ENCODE data around the gene THAP5. TPM values are rescaled to one million over a fixed set of nuclear protein-coding genes. Genes with fewer than 3 reads are reported as not detected.
"Not testable (repeated sequence)": the region's sequence is repeated elsewhere in the genome, so short reads cannot be mapped to it uniquely, and the experiment has no call there.

Gene THAP5
- polyA plus RNA-seq, 1 donor = 17.4 TPM

GRCh38 chr7:108581655-108582491 lies 12.4 kb upstream of the THAP5 start:
- DNase-seq = no peak

GRCh38 chr7:108580298-108580697 lies 10.8 kb upstream of the THAP5 start:
- DNase-seq = no peak

- DNase-seq = no peak
These were observed 9.4 kb upstream of the THAP5 start for GRCh38 chr7:108578937-108579336.

- DNase-seq = no peak
These were observed 6.6 kb upstream of the THAP5 start for GRCh38 chr7:108576116-108576515.

DNA sequence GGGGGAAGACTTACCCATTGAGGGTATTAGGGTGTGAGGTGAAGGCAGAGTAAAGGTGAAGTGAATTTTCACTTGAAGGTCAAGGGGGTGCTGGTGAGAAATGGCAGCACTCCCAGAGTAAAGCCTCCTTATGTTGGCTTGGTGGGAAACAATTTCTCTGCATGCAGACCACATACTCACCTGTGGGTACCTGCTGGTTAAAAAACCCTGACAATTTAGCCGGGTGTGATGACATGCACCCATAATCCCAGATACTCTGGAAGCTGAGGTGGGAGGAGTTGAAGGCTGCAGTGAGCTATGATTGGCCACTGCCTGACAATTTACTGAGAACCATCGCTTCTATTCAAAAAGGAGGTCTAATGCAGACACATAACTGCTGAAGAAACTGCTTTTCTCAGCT lies 5.7 kb upstream of the THAP5 start:
- no peak for DNase-seq

GRCh38 chr7:108572480-108572879 lies 3.0 kb upstream of the THAP5 start:
- DNase-seq = no peak

GRCh38 chr7:108570146-108570755 lies 745 bp upstream of the THAP5 start:
- DNase-seq = peak; percentile 24

DNA sequence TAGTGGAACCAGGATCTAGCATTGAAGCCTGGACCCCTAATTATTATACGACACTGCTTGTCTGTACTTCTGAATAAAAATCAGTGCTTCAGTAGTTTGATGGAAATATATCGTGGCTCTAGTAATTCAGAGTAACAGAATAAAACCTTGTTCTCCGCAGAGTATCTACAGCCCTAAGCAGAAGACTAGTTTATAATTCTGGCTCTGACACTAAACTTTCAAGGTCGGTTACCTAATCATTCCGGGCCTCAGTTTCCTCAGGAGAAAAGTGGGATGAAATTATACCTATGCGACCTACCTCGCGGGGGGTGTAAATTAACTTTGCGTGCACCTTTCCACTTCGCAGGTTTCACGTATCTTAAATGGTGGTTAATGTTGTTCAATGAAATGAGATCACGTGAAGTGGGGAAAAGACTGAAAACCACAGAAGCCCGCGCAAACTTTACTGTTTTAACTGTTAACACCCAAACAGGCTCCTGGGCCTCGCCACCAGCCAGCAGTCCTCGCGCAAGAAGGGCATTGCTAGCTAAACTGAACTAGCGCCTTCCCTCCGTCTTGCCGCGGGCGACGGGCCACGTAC lies 615 bp downstream of the THAP5 start:
- DNase-seq = no peak

- DNase-seq = no peak
These were observed 3.5 kb downstream of the THAP5 start for GRCh38 chr7:108565987-108566386.

GRCh38 chr7:108561047-108561619 lies 8.4 kb downstream of the THAP5 start:
- no peak for DNase-seq

DNA sequence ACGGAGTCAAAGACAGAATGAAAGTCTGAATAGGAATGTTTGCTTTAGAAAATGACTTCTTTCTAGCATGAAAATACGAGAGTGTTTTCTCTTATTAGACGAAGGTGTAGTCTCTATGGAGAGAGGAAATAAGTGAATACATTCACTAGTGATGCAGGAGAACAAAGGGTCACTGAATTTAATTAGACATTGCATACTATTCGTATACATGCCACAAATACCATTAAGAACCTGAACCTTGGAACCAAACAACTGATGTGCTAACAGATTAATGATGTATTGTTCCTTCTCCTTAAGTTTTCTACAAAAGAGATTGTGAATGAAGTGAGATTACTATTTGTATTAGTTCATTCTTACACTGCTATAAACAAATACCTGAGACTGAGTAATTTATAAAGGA lies 10.3 kb downstream of the THAP5 start:
- DNase-seq = no peak

DNA sequence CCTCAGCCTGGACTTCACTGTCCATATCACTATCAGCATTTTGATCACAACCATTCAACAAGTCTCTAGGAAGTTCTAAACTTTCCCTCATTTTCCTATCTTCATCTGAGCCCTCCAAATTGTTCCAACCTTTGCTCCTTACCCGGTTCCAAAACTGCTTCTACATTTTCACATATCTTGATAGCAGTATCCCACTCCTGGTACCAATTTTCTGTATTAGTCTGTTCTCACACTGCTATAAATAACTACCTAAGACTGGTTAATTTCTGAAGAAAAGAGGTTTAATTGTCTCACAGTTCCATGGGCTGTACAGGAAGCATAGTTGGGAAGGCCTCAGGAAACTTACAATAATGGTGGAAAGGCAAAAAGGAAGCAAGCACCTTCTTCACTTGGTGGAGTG lies 11.9 kb downstream of the THAP5 start:
- DNase-seq = no peak

GRCh38 chr7:108557191-108557590 lies 12.3 kb downstream of the THAP5 start:
- no peak for DNase-seq

- not testable (repeated sequence) for DNase-seq
These were observed 12.8 kb downstream of the THAP5 start for GRCh38 chr7:108556665-108557064.

- not testable (repeated sequence) for DNase-seq
These were observed 21.2 kb downstream of the THAP5 start for GRCh38 chr7:108548141-108548896.

DNA sequence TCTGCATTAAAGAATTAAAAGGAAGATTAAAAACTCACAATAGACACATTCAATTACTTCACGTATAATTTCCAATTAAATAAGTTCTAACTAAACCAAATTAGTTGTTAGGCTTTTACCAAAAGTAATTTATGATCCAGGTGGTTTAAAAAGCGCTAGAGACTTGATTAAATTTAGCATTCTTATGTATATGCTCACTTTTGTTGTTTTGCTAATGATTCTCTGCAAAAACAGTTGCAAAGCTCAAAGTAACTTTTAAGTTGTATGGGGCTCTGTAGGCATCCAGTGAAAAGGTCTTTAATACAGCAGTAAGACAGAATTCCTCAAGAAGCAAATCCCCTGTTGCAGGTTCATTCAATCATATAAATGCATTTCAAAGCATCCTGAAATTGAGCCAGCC lies 28.0 kb downstream of the THAP5 start:
- DNase-seq = no peak

DNA sequence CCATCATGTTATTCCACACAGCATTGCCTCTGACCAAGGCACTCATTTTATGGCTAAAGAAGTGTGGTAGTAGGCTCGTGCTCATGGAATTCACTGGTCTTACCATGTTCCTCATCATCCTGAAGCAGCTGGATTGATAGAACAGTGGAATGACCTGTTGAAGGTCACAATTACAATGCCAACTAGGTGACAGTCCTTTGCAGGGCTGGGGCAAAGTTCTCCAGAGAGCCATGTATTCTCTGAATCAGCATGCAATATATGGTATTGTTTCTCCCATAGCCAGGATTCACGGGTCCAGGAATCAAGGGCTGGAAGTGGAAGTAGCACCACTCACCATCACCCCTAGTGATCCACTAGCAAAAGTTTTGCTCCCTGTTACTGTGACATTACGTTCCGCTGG lies 30.8 kb downstream of the THAP5 start:
- not testable (repeated sequence) for DNase-seq

DNA sequence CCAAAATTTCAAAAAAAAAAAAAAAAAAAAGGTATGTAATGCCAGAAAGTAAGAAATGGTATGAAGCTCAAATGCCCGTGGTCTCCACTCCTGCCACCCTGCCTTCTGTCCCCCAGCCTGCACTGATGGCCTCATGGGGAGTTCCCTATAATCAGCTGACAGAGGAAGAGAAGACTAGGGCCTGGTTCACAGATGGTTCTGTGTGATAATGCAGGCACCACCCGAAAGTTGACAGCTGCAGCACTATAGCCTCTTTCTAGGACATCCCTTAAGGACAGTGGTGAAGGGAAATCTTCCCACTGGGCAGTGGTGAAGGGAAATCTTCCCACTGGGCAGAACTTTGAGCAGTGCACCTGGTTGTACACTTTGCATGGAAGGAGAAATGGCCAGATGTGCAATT lies 31.3 kb downstream of the THAP5 start:
- not testable (repeated sequence) for DNase-seq

GRCh38 chr7:108537229-108537628 lies 32.3 kb downstream of the THAP5 start:
- no peak for DNase-seq

DNA sequence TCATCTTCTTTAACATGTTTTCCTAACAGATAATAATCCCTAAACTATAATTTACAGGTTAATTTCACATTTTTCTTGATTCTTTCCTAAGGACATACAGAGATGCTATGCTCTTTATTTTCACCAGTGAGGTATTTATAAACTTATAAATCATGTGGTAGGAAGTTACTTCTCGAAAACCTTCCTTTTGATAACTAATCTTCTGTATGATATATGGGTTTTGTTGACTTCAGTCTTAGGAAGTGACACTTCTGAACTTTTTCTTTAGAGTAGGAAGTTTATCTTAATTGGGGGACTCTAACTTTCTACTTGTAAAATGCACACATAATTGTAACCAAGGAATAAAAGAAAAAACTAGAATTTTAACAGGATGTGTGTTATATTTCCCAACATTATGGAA lies 33.8 kb downstream of the THAP5 start:
- DNase-seq = no peak

- DNase-seq = no peak
These were observed 34.2 kb downstream of the THAP5 start for GRCh38 chr7:108535257-108535656.

DNA sequence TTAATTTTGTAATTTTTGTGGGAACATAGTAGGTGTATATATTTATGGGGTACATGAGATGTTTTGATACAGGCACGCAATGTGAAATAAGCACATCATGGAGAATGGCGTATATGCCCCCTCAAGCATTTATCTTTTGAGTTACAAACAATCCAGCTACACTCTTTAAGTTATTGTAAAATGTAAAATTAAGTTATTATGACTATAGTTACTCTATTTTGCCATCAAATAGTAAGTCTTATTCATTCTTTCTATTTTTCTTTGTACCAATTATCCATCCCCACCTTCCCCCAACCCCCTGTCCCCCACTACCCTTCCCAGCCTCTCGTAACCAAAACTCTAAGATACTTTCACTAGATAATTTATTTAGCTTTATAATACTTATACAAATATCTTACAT lies 35.8 kb downstream of the THAP5 start:
- DNase-seq = no peak

- DNase-seq = no peak
These were observed 40.2 kb downstream of the THAP5 start for GRCh38 chr7:108529341-108529740.
